Subcutaneous adipose tissue (tissue), 4 donors: Measurements from ENCODE around the gene CMTM7. TPM values are rescaled to one million over a fixed set of nuclear protein-coding genes. Genes with fewer than 3 reads are reported as not detected.

Experiments used
- total RNA-seq, 4 donors: library from RNA; depleted of rRNA; stranded (reverse); fragments of >200 nt; gene quantifications; one replicate each; pipeline ENCODE4 v1.1.0, GENCODE V29; 2016
- TF ChIP-seq, protein P1 (sequence below): fragments of 450-650 bp; IDR thresholded peaks from one replicate; pipeline ENCODE4 v1.5.1; 2016; ENCODE audit warnings: low read depth, mild to moderate bottlenecking, control low read depth, antibody characterized with exemption, moderate library complexity

The CMTM7 gene
- total RNA-seq, 4 donors from 2014 or later = 12.1 to 45.9 (median 33.1) TPM

DNA sequence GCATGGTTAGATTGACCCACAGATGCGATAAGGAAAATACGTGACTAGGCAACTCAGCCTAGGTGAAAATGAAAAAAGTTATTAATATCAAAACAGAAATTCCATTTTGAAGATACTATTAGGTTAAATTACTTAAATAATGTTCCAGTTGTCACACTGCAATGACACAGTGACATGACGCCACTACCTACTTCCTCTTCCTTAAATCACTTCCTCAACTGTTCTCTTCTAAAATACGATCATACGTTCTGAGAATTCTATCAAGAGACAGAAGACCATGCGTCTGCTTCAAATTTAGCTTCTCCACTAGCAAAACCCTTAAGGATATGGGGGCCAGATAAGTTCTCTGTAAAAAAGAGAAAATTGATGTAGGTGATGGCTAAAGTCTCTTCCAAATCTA is 92.8 kb downstream of the CMTM7 start:
- TF ChIP-seq, protein P1, sequence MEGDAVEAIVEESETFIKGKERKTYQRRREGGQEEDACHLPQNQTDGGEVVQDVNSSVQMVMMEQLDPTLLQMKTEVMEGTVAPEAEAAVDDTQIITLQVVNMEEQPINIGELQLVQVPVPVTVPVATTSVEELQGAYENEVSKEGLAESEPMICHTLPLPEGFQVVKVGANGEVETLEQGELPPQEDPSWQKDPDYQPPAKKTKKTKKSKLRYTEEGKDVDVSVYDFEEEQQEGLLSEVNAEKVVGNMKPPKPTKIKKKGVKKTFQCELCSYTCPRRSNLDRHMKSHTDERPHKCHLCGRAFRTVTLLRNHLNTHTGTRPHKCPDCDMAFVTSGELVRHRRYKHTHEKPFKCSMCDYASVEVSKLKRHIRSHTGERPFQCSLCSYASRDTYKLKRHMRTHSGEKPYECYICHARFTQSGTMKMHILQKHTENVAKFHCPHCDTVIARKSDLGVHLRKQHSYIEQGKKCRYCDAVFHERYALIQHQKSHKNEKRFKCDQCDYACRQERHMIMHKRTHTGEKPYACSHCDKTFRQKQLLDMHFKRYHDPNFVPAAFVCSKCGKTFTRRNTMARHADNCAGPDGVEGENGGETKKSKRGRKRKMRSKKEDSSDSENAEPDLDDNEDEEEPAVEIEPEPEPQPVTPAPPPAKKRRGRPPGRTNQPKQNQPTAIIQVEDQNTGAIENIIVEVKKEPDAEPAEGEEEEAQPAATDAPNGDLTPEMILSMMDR = no peak

DNA sequence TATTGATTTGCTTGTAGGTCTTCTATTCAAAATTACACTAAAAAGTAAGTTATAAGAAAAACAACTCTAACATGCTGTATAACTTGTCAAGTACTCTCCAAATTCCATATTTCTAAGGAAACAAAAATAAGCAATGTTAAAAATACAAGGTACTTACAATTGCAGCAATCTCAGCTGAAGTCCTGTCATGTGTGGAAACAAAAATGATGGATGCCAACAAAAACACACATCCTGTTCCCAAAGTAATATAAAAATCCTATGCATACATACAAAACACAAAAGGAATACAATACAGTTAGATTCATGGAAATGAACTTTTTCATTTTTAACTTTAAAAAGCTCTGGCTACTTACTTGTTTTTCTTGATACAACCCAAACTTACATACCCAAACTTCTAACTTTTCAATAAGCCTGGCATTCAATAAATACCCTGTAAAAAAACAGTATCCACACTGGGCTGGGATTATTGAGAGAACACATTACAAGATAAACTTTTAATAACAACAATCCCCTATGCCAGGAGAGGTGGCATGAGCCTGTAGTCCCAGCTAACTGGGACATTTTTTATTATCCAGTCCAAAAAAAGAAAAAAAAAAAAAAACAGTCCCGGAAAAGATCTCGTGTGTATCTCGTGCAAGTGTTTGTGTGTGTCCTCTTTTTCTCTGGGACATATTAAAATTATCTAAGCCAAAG is 96.3 kb downstream of the CMTM7 start:
- TF ChIP-seq, protein P1 = no peak

DNA sequence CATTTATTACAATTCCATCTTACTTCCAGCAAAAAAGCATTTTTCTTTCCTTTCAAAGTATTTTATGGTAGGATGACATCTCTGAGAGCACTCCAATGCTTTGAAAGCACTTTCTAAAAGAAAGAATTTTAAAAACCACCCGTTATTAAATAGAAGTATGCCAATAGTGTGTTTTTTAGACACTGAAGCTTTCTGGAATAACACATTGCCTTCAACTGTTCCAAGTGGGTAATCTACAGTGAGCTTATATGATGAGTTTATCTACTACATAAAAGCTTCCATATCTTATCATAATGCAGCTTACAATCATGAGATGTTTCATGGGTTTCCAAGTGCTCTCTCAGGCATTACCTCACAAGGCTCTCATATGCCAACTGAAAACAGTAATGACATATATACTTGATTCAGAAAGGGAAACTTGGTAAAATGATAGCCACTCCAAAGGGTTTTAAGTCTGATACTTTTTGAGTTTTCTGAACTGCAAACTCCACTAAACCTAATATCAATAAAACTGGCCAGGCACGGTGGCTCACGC is 96.9 kb downstream of the CMTM7 start:
- TF ChIP-seq, protein P1 = no peak

DNA sequence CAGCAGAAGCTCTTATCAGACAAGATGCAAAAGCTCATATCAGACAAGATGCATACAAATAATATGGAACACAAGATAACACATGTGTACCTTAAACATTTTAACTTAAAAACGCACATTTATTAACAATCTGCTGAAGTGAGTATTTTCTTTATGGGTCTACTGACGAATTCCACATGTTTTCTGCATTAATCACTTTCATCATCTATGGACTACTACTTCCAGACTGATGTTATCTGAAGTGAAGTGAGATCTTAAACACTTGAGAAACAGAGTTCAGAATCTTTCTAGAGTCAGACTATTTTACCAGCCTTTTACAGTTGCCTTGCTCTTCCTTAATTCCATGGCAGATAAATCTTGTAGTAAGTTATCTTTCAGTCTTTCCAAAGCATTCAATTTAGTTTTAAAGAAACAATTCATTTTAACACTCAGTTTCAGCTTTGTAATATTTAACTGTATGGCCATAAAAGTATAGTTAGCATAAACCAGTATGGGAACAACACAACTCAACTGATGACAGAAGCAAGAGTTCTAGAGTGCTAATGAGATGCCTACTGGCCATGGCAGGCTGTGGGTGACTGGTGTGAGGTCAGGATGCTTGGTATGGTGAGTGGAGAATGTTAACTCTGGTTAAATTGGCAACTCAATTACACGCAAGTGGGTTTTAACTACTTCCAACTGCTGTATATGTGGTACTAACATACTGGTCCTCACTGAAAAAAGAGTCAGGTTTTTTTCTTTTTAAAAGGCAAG is 101.2 kb downstream of the CMTM7 start:
- TF ChIP-seq, protein P1 = no peak

DNA sequence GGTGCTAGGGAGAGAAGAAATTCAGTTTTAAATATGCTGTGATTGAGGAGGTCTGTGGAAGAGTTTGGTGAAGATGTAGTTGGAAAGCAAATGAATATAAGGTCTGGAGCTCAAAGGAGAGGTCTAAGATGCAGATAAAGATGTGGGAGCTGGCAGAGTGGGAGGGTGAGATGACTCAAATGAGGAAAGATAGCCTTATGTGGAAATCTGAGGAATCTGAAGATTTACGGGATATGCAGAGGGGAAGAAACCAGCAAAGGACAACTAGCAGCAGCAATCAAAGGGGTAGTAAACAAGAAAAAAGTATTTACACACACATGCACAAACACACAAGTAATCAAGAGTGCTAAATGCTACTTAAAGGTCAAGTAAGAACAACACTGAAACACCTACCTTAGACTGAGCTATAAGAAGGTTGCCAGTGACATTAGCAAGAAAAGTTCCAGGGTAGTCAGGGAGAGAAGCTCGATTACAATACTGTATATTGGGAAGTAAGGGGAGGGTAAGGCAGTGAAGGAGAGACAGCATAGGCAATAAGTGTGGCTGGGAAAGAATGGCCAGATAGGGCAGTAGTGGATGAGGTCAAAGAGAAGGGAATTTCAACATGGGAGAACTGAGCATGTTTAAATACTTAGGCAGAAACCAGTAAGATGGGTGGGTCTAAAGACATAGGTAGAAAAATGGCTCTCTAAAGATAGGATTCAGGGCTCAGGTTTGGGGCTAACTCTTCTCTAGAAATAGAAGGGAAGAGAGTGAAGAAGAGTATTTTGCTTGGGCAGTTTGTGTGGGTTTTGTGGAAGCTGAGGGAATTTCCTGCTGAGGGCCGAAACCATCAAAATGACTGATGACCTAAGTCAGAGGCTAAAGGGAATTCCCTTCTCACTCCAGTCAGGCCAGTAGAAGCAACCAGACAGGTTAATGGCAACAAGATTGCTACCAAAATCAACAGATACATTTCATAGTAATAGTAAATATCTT is 102.1 kb downstream of the CMTM7 start:
- TF ChIP-seq, protein P1 = no peak

DNA sequence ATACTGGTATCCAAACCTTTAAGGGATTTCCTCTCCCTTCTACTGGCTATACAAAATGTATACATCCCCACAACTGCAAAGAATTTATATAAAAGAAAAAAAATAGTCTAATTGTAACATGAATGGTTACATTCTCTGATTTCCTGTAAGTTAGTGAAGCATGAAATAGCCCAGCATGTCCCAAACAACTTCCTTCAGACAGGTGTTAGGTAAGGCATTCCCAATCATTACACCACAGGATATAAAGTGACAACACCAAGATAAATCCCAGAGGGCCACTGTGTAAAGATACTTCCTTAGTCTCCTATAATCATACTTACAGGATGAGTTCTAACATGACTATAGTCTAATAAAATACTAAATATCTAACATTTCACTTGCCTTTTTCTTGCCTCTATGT is 103.4 kb downstream of the CMTM7 start:
- TF ChIP-seq, protein P1 = no peak
